Body of pancreas (tissue), 4 donors: Measurements from ENCODE around the gene SLC38A10.

Source experiments
- POLR2A ChIP-seq, 3 donors: fragments of 450-650 bp; IDR thresholded peaks; one replicate each; pipeline ENCODE4 v1.6.1; 2016; ENCODE audit warnings: antibody characterized with exemption in 3 of 3, mild to moderate bottlenecking in 2 of 3
- TF ChIP-seq, protein P1 (sequence below), 7 experiments: fragments of 450-650 bp in 4 of 7; fragments of 200-600 bp in 3 of 7; sonication (generic) in 3 of 7; IDR thresholded peaks; one replicate each; pipeline ENCODE4 v1.5.1; 2016 to 2019; ENCODE audit warnings: antibody characterized with exemption in 7 of 7

DNA sequence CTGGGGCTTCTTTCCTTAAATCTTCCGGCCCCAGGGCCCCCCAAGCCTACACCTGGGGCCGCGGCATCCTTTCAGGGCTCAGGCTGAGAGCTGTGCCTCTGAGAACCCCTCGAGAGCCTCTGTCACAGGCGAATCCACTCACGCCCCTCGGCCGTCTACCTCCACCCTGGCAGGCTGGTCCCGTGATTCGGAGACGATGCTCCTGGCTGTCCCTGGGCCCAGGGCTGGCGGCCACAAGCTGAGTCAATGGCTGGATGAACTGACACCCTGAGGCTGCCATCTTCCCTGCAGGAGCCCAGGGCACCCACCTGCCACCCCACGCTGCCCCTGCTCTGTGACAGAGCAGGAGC is 60.6 kb downstream of the SLC38A10 start:
- TF ChIP-seq, protein P1, sequence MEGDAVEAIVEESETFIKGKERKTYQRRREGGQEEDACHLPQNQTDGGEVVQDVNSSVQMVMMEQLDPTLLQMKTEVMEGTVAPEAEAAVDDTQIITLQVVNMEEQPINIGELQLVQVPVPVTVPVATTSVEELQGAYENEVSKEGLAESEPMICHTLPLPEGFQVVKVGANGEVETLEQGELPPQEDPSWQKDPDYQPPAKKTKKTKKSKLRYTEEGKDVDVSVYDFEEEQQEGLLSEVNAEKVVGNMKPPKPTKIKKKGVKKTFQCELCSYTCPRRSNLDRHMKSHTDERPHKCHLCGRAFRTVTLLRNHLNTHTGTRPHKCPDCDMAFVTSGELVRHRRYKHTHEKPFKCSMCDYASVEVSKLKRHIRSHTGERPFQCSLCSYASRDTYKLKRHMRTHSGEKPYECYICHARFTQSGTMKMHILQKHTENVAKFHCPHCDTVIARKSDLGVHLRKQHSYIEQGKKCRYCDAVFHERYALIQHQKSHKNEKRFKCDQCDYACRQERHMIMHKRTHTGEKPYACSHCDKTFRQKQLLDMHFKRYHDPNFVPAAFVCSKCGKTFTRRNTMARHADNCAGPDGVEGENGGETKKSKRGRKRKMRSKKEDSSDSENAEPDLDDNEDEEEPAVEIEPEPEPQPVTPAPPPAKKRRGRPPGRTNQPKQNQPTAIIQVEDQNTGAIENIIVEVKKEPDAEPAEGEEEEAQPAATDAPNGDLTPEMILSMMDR (IDR thresholded peaks at IDR 0.05) = no peak
- no peak for TF ChIP-seq POLR2A (IDR thresholded peaks at IDR 0.05)
